Astrocyte of the cerebellum (primary cell): ENCODE measurements around the gene CR2.

Experiments used
- DNase-seq: peaks from one replicate; pipeline ENCODE4 v3.0.0-alpha.2; 2011; ENCODE audit warnings: low read depth
- H3K4me3 ChIP-seq: 2 replicates; pipeline ENCODE4 v1.5.1; 2011; ENCODE audit warnings: mild to moderate bottlenecking, low read depth, low read length, moderate library complexity
- in situ Hi-C: cut with HindIII; loops from 2 replicates; pipeline ENCODE4 v1.10.0; 2017; ENCODE audit warnings: low sequenced_read_pairs
- TF ChIP-seq, protein P1 (sequence below): IDR thresholded peaks from 2 replicates; pipeline ENCODE4 v1.5.1; 2012; ENCODE audit warnings: low read length, low read depth, moderate library complexity, mild to moderate bottlenecking; ENCODE audit errors: missing control alignments

The CR2 gene

DNA sequence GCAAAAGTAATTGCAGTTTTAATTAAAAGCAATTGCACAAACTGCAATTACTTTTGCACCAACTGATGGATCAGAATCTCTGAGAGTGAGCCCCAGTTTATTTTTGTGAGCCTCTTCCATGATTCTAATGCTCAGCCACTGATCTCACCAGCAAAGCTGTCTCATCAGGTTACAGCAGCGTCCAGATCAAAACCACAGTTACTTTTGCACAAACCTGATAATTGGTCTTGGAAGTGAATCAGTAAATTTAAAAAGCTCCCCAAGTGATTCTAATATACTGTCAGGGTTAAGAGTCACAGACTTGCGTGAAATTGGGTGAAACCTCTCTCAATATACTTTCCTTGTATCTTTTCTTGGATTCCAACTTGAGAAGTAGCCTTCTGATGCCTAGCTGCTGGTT lies 13.5 kb upstream of the CR2 start:
- TF ChIP-seq, protein P1, sequence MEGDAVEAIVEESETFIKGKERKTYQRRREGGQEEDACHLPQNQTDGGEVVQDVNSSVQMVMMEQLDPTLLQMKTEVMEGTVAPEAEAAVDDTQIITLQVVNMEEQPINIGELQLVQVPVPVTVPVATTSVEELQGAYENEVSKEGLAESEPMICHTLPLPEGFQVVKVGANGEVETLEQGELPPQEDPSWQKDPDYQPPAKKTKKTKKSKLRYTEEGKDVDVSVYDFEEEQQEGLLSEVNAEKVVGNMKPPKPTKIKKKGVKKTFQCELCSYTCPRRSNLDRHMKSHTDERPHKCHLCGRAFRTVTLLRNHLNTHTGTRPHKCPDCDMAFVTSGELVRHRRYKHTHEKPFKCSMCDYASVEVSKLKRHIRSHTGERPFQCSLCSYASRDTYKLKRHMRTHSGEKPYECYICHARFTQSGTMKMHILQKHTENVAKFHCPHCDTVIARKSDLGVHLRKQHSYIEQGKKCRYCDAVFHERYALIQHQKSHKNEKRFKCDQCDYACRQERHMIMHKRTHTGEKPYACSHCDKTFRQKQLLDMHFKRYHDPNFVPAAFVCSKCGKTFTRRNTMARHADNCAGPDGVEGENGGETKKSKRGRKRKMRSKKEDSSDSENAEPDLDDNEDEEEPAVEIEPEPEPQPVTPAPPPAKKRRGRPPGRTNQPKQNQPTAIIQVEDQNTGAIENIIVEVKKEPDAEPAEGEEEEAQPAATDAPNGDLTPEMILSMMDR: no peak
- no peak for DNase-seq
- H3K4me3 ChIP-seq: no peak overlapping the region
- in situ Hi-C loops: no loop called here

DNA sequence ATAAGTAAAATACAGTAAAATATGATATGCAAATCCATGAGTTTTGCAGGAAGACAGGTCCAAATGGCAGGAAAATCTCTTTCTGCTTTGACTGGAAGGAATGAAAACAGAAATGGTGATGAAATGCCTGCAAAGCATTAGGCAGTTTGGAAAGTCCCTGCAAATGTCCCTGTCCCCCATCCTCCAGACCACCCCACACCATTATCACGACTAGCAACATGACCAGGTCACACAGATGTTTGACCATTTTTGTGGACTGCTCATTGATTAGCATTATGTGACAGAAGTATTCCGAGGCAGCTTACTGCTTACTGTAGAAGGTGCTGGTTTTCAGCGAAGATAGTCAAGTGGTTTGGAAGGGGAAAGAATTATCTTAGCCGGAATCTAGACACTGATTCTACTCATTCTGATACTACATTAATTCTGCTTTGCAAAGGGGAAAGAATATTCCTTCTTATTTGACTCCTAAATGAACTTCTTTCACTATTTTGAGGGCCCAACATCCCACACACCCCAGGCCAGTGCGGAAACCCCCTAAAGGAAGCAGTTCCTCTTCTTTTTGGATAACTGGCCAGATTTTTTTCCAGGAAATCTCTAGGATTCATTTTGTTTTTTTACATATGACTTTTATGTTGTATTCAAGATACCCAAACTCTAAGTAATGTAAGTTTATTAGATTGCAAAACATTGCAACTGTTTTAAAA lies 9.5 kb upstream of the CR2 start:
- TF ChIP-seq, protein P1: no peak
- DNase-seq: no peak
- H3K4me3 ChIP-seq: no peak overlapping the region
- in situ Hi-C loops: no loop called here

DNA sequence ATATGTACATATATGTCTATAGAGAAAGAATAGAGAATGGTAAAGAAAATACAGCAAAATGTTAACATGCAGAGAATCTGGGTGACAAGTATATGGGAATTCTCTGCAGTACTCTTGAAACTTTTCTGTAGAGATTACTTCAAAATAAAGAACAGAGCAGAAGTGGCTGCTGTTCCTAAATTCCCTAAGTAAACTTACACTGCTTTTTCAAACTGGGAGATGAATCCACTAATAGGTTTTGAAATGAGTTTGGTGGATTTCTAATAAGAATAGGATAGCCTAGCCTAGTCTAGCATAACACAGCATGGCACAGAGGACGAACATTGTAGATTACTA lies 450 bp upstream of the CR2 start:
- in situ Hi-C loops: no loop called here
- no peak for DNase-seq
- TF ChIP-seq, protein P1: no peak
- H3K4me3 ChIP-seq: no peak overlapping the region

DNA sequence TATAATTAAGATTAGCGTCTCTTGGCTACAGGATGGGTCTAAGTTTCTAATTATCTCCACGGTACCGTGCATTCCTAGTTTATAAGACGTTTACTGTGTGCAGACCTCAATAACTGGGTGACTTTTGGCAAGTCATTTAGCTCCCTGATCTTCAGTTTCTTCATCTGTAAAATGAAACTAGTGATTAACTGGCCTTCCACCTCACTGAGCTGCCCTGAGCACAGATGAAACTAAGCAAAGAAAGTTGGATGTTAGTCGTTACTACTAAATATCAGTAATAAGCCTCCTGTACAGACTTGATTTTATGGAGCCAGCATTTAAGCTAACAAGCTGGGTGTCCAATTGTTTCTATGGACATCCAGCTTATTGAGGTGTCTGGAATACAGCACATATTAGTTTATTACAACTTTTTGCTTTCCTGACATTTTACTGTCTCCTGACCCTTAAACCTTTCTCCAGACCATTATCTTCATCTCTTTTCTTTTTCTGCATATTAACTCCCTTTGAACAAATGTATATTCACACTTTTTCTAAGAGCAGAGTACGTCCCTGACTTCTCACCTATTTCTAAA lies 1.1 kb downstream of the CR2 start:
- H3K4me3 ChIP-seq: no peak overlapping the region
- no peak for DNase-seq
- TF ChIP-seq, protein P1: no peak
- in situ Hi-C loops: no loop called here

DNA sequence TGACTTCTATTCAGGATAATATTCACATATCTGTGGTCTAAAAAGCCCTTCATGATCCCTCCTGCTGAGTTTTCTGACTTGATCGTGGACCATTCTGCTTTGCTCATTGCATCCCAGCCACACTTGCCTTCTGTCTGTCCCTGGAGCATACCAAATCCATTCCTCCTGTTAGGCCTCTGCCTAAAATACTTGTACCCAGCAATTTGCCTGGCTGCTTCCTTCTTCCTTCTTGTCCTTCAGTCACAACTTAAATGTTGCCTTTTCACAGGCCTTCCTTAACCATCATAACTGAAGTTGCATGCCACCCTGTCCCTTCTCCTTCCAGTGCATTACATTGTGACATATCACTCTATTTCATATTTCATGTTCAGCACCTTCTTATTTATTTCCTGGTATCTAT lies 4.3 kb downstream of the CR2 start:
- no peak for DNase-seq
- in situ Hi-C loops: no loop called here

DNA sequence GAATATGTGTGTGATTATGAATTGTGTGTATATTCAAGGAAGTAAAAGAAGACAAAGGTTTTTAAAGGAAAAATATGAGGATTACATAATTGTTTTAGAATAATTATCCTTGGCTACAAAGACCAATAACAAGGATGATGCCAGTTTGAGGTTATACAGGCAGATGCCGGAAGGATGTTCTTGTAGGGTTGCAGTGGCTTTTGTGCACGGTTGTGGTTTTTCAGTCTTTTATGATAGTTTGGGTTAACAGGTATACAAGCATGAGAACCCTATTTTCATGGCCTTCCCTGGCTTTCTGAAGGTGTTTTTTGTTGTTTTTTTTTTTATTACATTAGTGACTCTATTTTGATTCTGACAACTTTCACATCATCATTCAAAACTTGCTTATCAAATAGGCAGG lies 4.9 kb downstream of the CR2 start:
- TF ChIP-seq, protein P1: no peak
- H3K4me3 ChIP-seq: no peak overlapping the region
- in situ Hi-C loops: no loop called here
- no peak for DNase-seq

More for the DNA sequence above, 4.3 kb downstream of the CR2 start:
- TF ChIP-seq, protein P1: no peak
- no peak overlapping the region for H3K4me3 ChIP-seq
